Cardiac muscle cell (in vitro differentiated cells and primary cell): ENCODE data around the gene ADGRB2. TPM values are rescaled to one million over a fixed set of nuclear protein-coding genes. Genes with fewer than 3 reads are reported as not detected.
A peak's percentile ranks its signal among the peaks of the same experiment; 100 is the strongest.

ENCODE experiments used
- DNase-seq, 2 donors: peaks; one replicate each; pipeline versions ENCODE4 v3.0.0 to v3.0.0-alpha.2; 2010 to 2017; ENCODE audit warnings: low read depth in 1 of 2, low spot score in 1 of 2
- H3K27ac ChIP-seq: fragments of 200-600 bp; sonication (generic); 2 replicates; pipeline ENCODE4 v1.5.1; 2016
- H3K27me3 ChIP-seq: fragments of 200-600 bp; sonication (generic); 2 replicates; pipeline ENCODE4 v1.6.0; 2016; ENCODE audit warnings: control low read depth
- H3K36me3 ChIP-seq: fragments of 200-600 bp; sonication (generic); 2 replicates; pipeline ENCODE4 v1.5.1; 2016; ENCODE audit warnings: control low read depth
- H3K4me1 ChIP-seq: fragments of 200-600 bp; sonication (generic); 2 replicates; pipeline ENCODE4 v1.8.1; 2017; ENCODE audit warnings: low read depth, mild to moderate bottlenecking, mixed run types
- H3K4me3 ChIP-seq: fragments of 200-600 bp; sonication (generic); 2 replicates; pipeline ENCODE4 v1.5.1; 2016; ENCODE audit warnings: mild to moderate bottlenecking
- H3K9me3 ChIP-seq: fragments of 200-600 bp; sonication (generic); 2 replicates; pipeline ENCODE4 v1.5.1; 2017; ENCODE audit warnings: low read depth, mild to moderate bottlenecking, control low read depth
- CTCF ChIP-seq: IDR thresholded peaks from 2 replicates; pipeline ENCODE4 v1.5.1; 2012; ENCODE audit warnings: low read depth, mild to moderate bottlenecking, low read length
- polyA plus RNA-seq: library from polyadenylated mRNA; unstranded; fragments of >200 nt; fragmentation: Nextera tagmentation; extraction: Ambion mirVana; gene quantifications from 2 replicates; pipeline ENCODE4 v1.2.1, GENCODE V29; 2016
- total RNA-seq: library from RNA; depleted of rRNA; stranded (reverse); fragments of >200 nt; gene quantifications from 2 replicates; pipeline ENCODE4 v1.2.3, GENCODE V29; 2016

Gene ADGRB2
- total and polyA plus RNA-seq, 2 experiments from 2014 or later: 95.0 to 309 TPM

GRCh38 chr1:31805318-31805717 lies 41.2 kb upstream of the ADGRB2 start:
- Histone ChIP-seq H3K4me3 (no peak overlapping the region), H3K27ac (no peak overlapping the region), H3K4me1 (no peaks in the 10 kb centered on the region), H3K36me3 (no peaks in the 10 kb centered on the region), H3K27me3 (no peaks in the 10 kb centered on the region), H3K9me3 (no peaks in the 10 kb centered on the region)
- TF ChIP-seq CTCF: no peak
- no peak for DNase-seq

GRCh38 chr1:31804098-31804497 lies 40.0 kb upstream of the ADGRB2 start:
- H3K27me3 ChIP-seq: no peaks in the 10 kb centered on the region
- H3K9me3 ChIP-seq: no peaks in the 10 kb centered on the region
- H3K4me1 ChIP-seq: no peaks in the 10 kb centered on the region
- no peaks in the 10 kb centered on the region for H3K36me3 ChIP-seq
- no peak for TF ChIP-seq CTCF
- no peak overlapping the region for H3K27ac ChIP-seq
- H3K4me3 ChIP-seq: no peak overlapping the region
- no peak for DNase-seq

- Histone ChIP-seq H3K27ac (no peak overlapping the region), H3K36me3 (no peaks in the 10 kb centered on the region), H3K4me3 (no peak overlapping the region), H3K27me3 (no peaks in the 10 kb centered on the region), H3K9me3 (no peaks in the 10 kb centered on the region), H3K4me1 (no peaks in the 10 kb centered on the region)
- no peak for TF ChIP-seq CTCF
- DNase-seq: no peak
Observed at GRCh38 chr1:31803610-31804009, 39.5 kb upstream of the ADGRB2 start.

- TF ChIP-seq CTCF: no peak
- H3K4me1 ChIP-seq: no peaks in the 10 kb centered on the region
- no peaks in the 10 kb centered on the region for H3K36me3 ChIP-seq
- H3K27me3 ChIP-seq: no peaks in the 10 kb centered on the region
- H3K27ac ChIP-seq: no peak overlapping the region
- no peak overlapping the region for H3K4me3 ChIP-seq
- DNase-seq: peak in 1 of 2 donors; percentile 23
- H3K9me3 ChIP-seq: no peaks in the 10 kb centered on the region
Observed at GRCh38 chr1:31802190-31803150, 38.3 kb upstream of the ADGRB2 start.

- no peak overlapping the region for H3K4me3 ChIP-seq
- TF ChIP-seq CTCF: no peak
- no peaks in the 10 kb centered on the region for H3K9me3 ChIP-seq
- no peaks in the 10 kb centered on the region for H3K36me3 ChIP-seq
- no peak overlapping the region for H3K27ac ChIP-seq
- H3K4me1 ChIP-seq: no peaks in the 10 kb centered on the region
- no peaks in the 10 kb centered on the region for H3K27me3 ChIP-seq
- no peak for DNase-seq
Observed at GRCh38 chr1:31801458-31801857, 37.3 kb upstream of the ADGRB2 start.
